DLD1 (cell line): Measurements from ENCODE around the gene ETV4.

Experiments used
- in situ Hi-C: cut with HindIII; loops from 2 replicates; pipeline ENCODE4 v1.10.0; 2017; ENCODE audit warnings: low sequenced_read_pairs

ETV4 gene

GRCh38 chr17:43546319-43547188 is at the start of gene ETV4:
Gene ETV4 (minus strand): TSS chr17:43546340. CDS start chr17:43545617, 723 bp downstream.
- in situ Hi-C loops: no loop called here

GRCh38 chr17:43595466-43595865 is 49.3 kb upstream of the ETV4 start:
- in situ Hi-C loops: no loop called here

- in situ Hi-C loops: no loop called here
Measured at GRCh38 chr17:43591779-43592562, 45.8 kb upstream of the ETV4 start.

- in situ Hi-C loops: no loop called here
Measured at GRCh38 chr17:43591001-43591400, 44.9 kb upstream of the ETV4 start.

GRCh38 chr17:43588664-43589435 is 42.7 kb upstream of the ETV4 start:
- in situ Hi-C loops: loop anchor here (10.0 kb wide), 1 partner anchor 166 kb away; the partner anchor contains the start of gene SOST

GRCh38 chr17:43588121-43588520 is 42.0 kb upstream of the ETV4 start:
- in situ Hi-C loops: loop anchor here (10.0 kb wide), 1 partner anchor 167 kb away; the partner anchor contains the start of gene SOST

- in situ Hi-C loops: loop anchor here (10.0 kb wide), 1 partner anchor 167 kb away; the partner anchor contains the start of gene SOST
Measured at GRCh38 chr17:43587647-43588046, 41.5 kb upstream of the ETV4 start.

- in situ Hi-C loops: loop anchor here (10.0 kb wide), 1 partner anchor 170 kb away; the partner anchor contains the start of gene SOST
Measured at GRCh38 chr17:43584666-43585102, 38.5 kb upstream of the ETV4 start.

- in situ Hi-C loops: loop anchor here (10.0 kb wide), 1 partner anchor 171 kb away; the partner anchor contains the start of gene SOST
Measured at GRCh38 chr17:43583332-43583731, 37.2 kb upstream of the ETV4 start.

GRCh38 chr17:43581613-43582012 is 35.5 kb upstream of the ETV4 start:
- in situ Hi-C loops: loop anchor here (10.0 kb wide), 1 partner anchor 173 kb away; the partner anchor contains the start of gene SOST

GRCh38 chr17:43581130-43581529 is 35.0 kb upstream of the ETV4 start:
- in situ Hi-C loops: loop anchor here (10.0 kb wide), 1 partner anchor 174 kb away; the partner anchor contains the start of gene SOST

GRCh38 chr17:43579566-43580140 is 33.5 kb upstream of the ETV4 start:
- in situ Hi-C loops: loop anchor here (10.0 kb wide), 1 partner anchor 175 kb away; the partner anchor contains the start of gene SOST

- in situ Hi-C loops: no loop called here
Measured at GRCh38 chr17:43578699-43579565, 32.8 kb upstream of the ETV4 start.

- in situ Hi-C loops: no loop called here
Measured at GRCh38 chr17:43578404-43578698, 32.2 kb upstream of the ETV4 start.

GRCh38 chr17:43577664-43578403 is 31.7 kb upstream of the ETV4 start:
- in situ Hi-C loops: no loop called here

- in situ Hi-C loops: no loop called here
Measured at GRCh38 chr17:43576563-43577229, 30.6 kb upstream of the ETV4 start.

GRCh38 chr17:43574896-43575525 is 28.9 kb upstream of the ETV4 start:
- in situ Hi-C loops: no loop called here

GRCh38 chr17:43574348-43574747 is 28.2 kb upstream of the ETV4 start:
- in situ Hi-C loops: no loop called here
